Left ventricle myocardium inferior (tissue), 1 donor: ENCODE results near the gene ARAP2. TPM values are rescaled to one million over a fixed set of nuclear protein-coding genes. Genes with fewer than 3 reads are reported as not detected.

Source experiments
- DNase-seq: peaks from one replicate; pipeline ENCODE4 v3.0.0-alpha.2; 2020
- H3K27ac ChIP-seq: fragments of 200-600 bp; replicated peaks from 2 replicates; pipeline ENCODE4 v1.8.0; 2021
- H3K27me3 ChIP-seq: fragments of 200-600 bp; 2 replicates; pipeline ENCODE4 v1.8.0; 2021; ENCODE audit warnings: low read depth
- H3K36me3 ChIP-seq: fragments of 200-600 bp; 2 replicates; pipeline ENCODE4 v1.8.0; 2021
- H3K4me1 ChIP-seq: fragments of 200-600 bp; 2 replicates; pipeline ENCODE4 v1.8.0; 2021
- H3K4me3 ChIP-seq: fragments of 200-600 bp; 2 replicates; pipeline ENCODE4 v1.8.0; 2021; ENCODE audit warnings: mild to moderate bottlenecking, moderate library complexity
- H3K9me3 ChIP-seq: fragments of 200-600 bp; replicated peaks from 2 replicates; pipeline ENCODE4 v1.8.0; 2021
- intact Hi-C: fragments of 100-400 bp; cut with micrococcal nuclease; formaldehyde crosslinking; loops from one replicate; pipeline ENCODE4 v1.11.0; 2022
- total RNA-seq: library from RNA; stranded (reverse); fragmentation: NEBNext Ultra II Directional; extraction: Animal tissue kit (Norgen Biotek cat#: 25700); gene quantifications from one replicate; pipeline ENCODE4 v1.2.1, GENCODE V29; 2021
- TF ChIP-seq, protein P1 (sequence below): fragments of 200-600 bp; IDR thresholded peaks from 2 replicates; pipeline ENCODE4 v1.8.0; 2021; ENCODE audit warnings: antibody characterized with exemption, mild to moderate bottlenecking, borderline replicate concordance
- donor health status: DM: no; HTN: yes; CAD: no; lungs with severe emphysema.

Gene ARAP2
- total RNA-seq, 1 donor from 2014 or later, result 2.9 TPM

DNA sequence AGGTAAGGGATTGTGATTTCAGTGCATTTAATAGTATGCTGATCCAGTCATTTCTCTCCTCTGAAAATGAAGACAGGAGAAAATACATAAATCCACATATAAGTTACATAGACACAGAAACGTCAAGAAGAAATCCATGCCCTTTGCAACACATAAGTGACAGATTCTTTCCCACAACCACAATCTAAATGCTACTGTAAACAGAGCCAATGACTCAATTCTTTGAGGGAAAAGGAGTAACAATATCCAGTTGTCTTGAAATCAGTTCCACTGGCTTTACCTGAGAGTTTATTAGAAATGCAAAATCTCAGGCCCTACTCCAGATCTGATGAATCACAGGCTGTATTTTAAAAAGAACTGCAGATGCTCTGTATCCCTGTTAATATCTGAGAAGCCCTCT lies 66.4 kb downstream of the ARAP2 start:
- H3K4me1 ChIP-seq, result no peaks in the 10 kb centered on the region
- H3K27me3 ChIP-seq, result no peaks in the 10 kb centered on the region
- H3K27ac ChIP-seq, result no peak overlapping the region
- no peak overlapping the region for H3K4me3 ChIP-seq
- no peaks in the 10 kb centered on the region for H3K9me3 ChIP-seq
- intact Hi-C loops, result no loop called here
- TF ChIP-seq, protein P1, sequence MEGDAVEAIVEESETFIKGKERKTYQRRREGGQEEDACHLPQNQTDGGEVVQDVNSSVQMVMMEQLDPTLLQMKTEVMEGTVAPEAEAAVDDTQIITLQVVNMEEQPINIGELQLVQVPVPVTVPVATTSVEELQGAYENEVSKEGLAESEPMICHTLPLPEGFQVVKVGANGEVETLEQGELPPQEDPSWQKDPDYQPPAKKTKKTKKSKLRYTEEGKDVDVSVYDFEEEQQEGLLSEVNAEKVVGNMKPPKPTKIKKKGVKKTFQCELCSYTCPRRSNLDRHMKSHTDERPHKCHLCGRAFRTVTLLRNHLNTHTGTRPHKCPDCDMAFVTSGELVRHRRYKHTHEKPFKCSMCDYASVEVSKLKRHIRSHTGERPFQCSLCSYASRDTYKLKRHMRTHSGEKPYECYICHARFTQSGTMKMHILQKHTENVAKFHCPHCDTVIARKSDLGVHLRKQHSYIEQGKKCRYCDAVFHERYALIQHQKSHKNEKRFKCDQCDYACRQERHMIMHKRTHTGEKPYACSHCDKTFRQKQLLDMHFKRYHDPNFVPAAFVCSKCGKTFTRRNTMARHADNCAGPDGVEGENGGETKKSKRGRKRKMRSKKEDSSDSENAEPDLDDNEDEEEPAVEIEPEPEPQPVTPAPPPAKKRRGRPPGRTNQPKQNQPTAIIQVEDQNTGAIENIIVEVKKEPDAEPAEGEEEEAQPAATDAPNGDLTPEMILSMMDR, result no peak
- H3K36me3 ChIP-seq, result no peaks in the 10 kb centered on the region
- DNase-seq, result no peak

DNA sequence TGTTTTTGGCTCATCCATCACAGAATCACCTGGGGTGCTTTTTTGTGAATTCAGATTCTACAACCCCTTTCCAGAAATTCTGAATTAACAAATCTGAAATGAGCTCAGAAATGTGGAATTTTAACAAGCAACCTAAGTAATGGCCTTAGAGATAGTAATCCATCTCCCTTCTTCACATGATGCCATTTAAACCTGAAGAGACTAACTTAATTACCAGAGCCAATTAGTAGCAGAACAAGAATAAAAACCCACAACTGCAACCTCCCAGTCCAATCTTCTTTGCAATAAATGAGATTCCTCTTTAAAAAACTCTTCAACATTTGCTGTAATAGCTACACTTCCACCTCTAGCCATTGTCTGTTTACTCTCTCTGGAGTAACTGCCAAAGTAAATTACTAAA lies 69.7 kb downstream of the ARAP2 start:
- Histone ChIP-seq H3K27ac (no peak overlapping the region), H3K36me3 (no peaks in the 10 kb centered on the region), H3K4me3 (no peak overlapping the region), H3K9me3 (no peaks in the 10 kb centered on the region), H3K27me3 (no peaks in the 10 kb centered on the region), H3K4me1 (no peaks in the 10 kb centered on the region)
- intact Hi-C loops, result no loop called here
- DNase-seq, result no peak
- TF ChIP-seq, protein P1, result no peak

DNA sequence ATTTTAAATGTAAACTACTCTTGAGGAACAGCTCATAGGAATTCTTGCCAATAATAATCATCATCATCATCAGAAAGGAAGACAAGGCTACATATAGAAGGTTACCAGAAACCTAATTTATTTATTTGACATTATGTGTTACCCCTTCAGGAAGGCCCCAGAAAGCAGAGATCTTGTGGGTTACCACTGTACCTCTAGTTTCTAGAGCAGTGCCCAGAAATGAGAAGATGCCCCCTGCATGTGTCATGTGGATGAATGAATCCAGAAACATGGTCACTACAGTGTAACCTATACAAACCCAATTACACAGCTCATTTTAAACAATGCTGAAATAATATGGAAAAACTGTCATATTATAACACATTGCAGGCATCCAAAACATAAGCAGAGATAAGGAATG lies 70.4 kb downstream of the ARAP2 start:
- Histone ChIP-seq H3K9me3 (no peaks in the 10 kb centered on the region), H3K36me3 (no peaks in the 10 kb centered on the region), H3K4me1 (no peaks in the 10 kb centered on the region), H3K27me3 (no peaks in the 10 kb centered on the region), H3K27ac (no peak overlapping the region), H3K4me3 (no peak overlapping the region)
- intact Hi-C loops, result no loop called here
- TF ChIP-seq, protein P1, result no peak
- no peak for DNase-seq

DNA sequence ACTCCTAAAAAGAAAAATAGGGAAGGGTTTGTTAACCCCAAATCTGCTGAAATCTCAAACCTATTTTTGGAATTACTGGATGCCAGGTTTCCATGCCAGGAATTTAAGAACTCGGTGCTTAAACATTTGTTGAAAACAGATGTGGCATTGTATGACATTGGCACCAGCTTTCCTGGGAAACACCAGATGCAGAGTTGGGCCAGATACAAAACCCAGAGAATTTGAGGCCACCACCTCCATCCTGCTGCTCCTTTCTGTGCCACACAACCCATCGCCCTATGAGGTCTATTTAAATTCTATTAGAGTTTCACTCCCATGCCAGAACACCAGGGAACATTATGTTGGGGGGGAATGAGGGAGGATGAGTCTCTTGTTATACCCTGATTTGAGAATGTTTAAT lies 71.7 kb downstream of the ARAP2 start:
- Histone ChIP-seq H3K27me3 (no peaks in the 10 kb centered on the region), H3K36me3 (no peaks in the 10 kb centered on the region)
- intact Hi-C loops, result no loop called here

DNA sequence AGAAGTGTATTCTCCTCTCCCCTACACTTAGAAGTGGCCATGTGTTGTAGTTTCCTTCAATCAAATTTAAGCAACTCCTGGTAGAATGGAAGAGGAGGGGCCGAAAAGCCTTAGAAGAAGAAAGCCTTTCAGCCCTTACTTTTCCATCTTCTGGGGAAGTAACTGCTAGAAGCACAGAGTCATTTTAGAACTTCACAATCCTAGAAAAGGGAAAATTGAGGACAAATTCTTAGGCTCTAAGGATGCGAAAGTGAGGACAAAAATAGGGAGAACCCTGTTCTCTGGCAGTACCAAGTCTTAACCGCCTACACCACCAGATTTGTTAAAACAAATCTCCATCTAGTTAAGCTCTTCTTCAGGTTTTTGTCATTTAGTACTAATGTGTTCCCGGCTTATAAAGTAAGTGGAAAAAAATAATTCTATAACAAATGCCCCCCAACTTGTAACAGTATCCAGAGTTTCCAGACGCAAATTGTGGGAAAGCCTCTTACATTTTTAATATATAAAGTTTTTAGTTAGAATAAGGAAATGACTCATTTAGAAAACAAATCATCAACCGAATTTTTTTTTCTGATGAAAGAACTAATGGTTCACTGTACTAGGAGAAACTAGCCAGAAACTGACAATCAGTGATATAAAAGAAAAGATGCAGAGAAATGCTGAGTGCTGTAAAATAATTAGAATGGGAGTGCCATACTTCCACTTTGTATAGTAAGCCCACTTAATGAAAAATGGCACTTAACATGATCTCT lies 76.0 kb downstream of the ARAP2 start:
- no peaks in the 10 kb centered on the region for H3K4me1 ChIP-seq

More for the DNA sequence above, 71.7 kb downstream of the ARAP2 start:
- TF ChIP-seq, protein P1, result no peak
- no peaks in the 10 kb centered on the region for H3K9me3 ChIP-seq
- H3K4me3 ChIP-seq, result no peak overlapping the region
- DNase-seq, result no peak
- H3K27ac ChIP-seq, result no peak overlapping the region
- H3K4me1 ChIP-seq, result no peaks in the 10 kb centered on the region

More for the DNA sequence above, 76.0 kb downstream of the ARAP2 start:
- intact Hi-C loops, result no loop called here
- DNase-seq, result no peak
- Histone ChIP-seq H3K27me3 (no peaks in the 10 kb centered on the region), H3K4me3 (no peak overlapping the region), H3K36me3 (no peaks in the 10 kb centered on the region), H3K27ac (no peak overlapping the region), H3K9me3 (no peaks in the 10 kb centered on the region)
- TF ChIP-seq, protein P1, result no peak
